H1 (cell line): Measurements from ENCODE around the gene COL27A1. TPM values are rescaled to one million over a fixed set of nuclear protein-coding genes. Genes with fewer than 3 reads are reported as not detected.

Source experiments
- CTCF ChIA-PET: fragments of 300-600 bp; sonication (Branson Sonifier 250); formaldehyde crosslinking; loops from one replicate; lab custom pipeline; 2021; ENCODE audit not compliant: partially characterized antibody; lab: Charles Lee
- POLR2A ChIA-PET: fragments of 300-600 bp; sonication (Branson Sonifier 250); formaldehyde crosslinking; loops from one replicate; lab custom pipeline; 2021; ENCODE audit warnings: inconsistent platforms; ENCODE audit not compliant: partially characterized antibody; lab: Charles Lee
- DNase-seq, 2 experiments: peaks; one replicate each; pipeline versions ENCODE4 v3.0.0 to v3.0.0-alpha.2; 2010 to 2022; ENCODE audit warnings: low spot score in 2 of 2, low read depth in 1 of 2, mixed read lengths in 1 of 2
- FAIRE-seq: peaks from 2 replicates; lab custom pipeline; 2011; peaks lifted over from hg19 to GRCh38; lab: Jason Lieb, UNC
- H2AFZ ChIP-seq: 2 replicates; pipeline ENCODE4 v1.8.1; 2012; ENCODE audit warnings: low read length, inconsistent platforms
- H2AK5ac ChIP-seq: 2 replicates; pipeline ENCODE4 v1.6.1; 2013; ENCODE audit warnings: low read depth, low read length
- H2BK120ac ChIP-seq: replicated peaks from 2 replicates; pipeline ENCODE3; 2013; ENCODE audit warnings: low read depth, low read length, inconsistent platforms
- H2BK12ac ChIP-seq: 2 replicates; pipeline ENCODE4 v1.6.1; 2013; ENCODE audit warnings: low read depth, low read length
- H2BK15ac ChIP-seq: 2 replicates; pipeline ENCODE4 v1.6.1; 2013; ENCODE audit warnings: low read length
- H2BK20ac ChIP-seq: 2 replicates; pipeline ENCODE4 v1.6.1; 2013; ENCODE audit warnings: low read length
- H2BK5ac ChIP-seq: 2 replicates; pipeline ENCODE4 v1.6.1; 2013; ENCODE audit warnings: low read depth, low read length
- H3K14ac ChIP-seq: 2 replicates; pipeline ENCODE4 v1.6.1; 2013; ENCODE audit warnings: inconsistent platforms; ENCODE audit not compliant: insufficient read length
- H3K18ac ChIP-seq: 2 replicates; pipeline ENCODE4 v1.6.1; 2013; ENCODE audit warnings: low read length; ENCODE audit errors: extremely low read depth
- H3K23ac ChIP-seq: 2 replicates; pipeline ENCODE4 v1.6.1; 2013; ENCODE audit warnings: inconsistent platforms; ENCODE audit not compliant: insufficient read length
- H3K23me2 ChIP-seq: 2 replicates; pipeline ENCODE4 v1.6.1; 2013; ENCODE audit warnings: low read depth, low read length
- H3K27ac ChIP-seq: 2 replicates; pipeline ENCODE4 v1.6.1; 2011; ENCODE audit warnings: low read depth, low read length, inconsistent platforms
- H3K27me3 ChIP-seq, 4 experiments: replicated peaks in 1 of 4; 1 replicate in 1 of 4; 2 replicates in 3 of 4; pipeline versions ENCODE4 v1.6.1 to v1.8.1; 2011 to 2013; ENCODE audit warnings: low read length in 3 of 4, mild to moderate bottlenecking in 3 of 4, inconsistent platforms in 2 of 4, mixed read lengths in 2 of 4, moderate library complexity in 1 of 4; ENCODE audit not compliant: control insufficient read depth in 3 of 4, insufficient read depth in 3 of 4; ENCODE audit errors: extremely low read depth in 1 of 4
- H3K36me3 ChIP-seq, 4 experiments: 2 replicates each; pipeline versions ENCODE4 v1.6.1 to v1.8.1; 2011 to 2013; ENCODE audit warnings: mild to moderate bottlenecking in 4 of 4, low read length in 3 of 4, moderate library complexity in 2 of 4, control low read depth in 1 of 4, inconsistent platforms in 1 of 4; ENCODE audit not compliant: insufficient read depth in 4 of 4, control insufficient read depth in 2 of 4
- H3K4ac ChIP-seq: replicated peaks from 2 replicates; pipeline ENCODE3; 2013; ENCODE audit warnings: low read length, low read depth, mixed read lengths, inconsistent platforms; ENCODE audit not compliant: insufficient read length
- H3K4me1 ChIP-seq, 4 experiments: replicated peaks in 1 of 4; 1 replicate in 1 of 4; 2 replicates in 3 of 4; pipeline versions ENCODE4 v1.6.1 to v1.8.1; 2011 to 2013; ENCODE audit warnings: low read length in 3 of 4, inconsistent platforms in 2 of 4, mixed read lengths in 1 of 4; ENCODE audit not compliant: insufficient read depth in 4 of 4, control insufficient read depth in 3 of 4
- H3K4me2 ChIP-seq, 2 experiments: 2 replicates each; pipeline versions ENCODE4 v1.6.1 to v1.8.1; 2011 to 2013; ENCODE audit warnings: low read depth in 2 of 2, low read length in 2 of 2, control low read depth in 1 of 2, inconsistent platforms in 1 of 2, mild to moderate bottlenecking in 1 of 2; ENCODE audit not compliant: insufficient read depth in 1 of 2
- H3K4me3 ChIP-seq, 4 experiments: fragments of 200-600, 300-600 bp in 1 of 4; sonication (generic), shearing (Covaris generic), sonication (Bioruptor Twin) in 1 of 4; 2 replicates each; pipeline versions ENCODE4 v1.5.1 to v1.8.1; 2011 to 2016; ENCODE audit warnings: low read length in 4 of 4, low read depth in 3 of 4, control low read depth in 2 of 4, inconsistent platforms in 2 of 4, mild to moderate bottlenecking in 2 of 4, mixed read lengths in 1 of 4, moderate library complexity in 1 of 4; ENCODE audit not compliant: insufficient read depth in 2 of 4; ENCODE audit errors: extremely low read depth in 1 of 4
- H3K56ac ChIP-seq: replicated peaks from 2 replicates; pipeline ENCODE3; 2013; ENCODE audit warnings: low read depth, mild to moderate bottlenecking, mixed read lengths, low read length, inconsistent platforms; ENCODE audit not compliant: insufficient read length
- H3K79me1 ChIP-seq: 2 replicates; pipeline ENCODE4 v1.6.1; 2013; ENCODE audit warnings: low read depth, low read length, control low read depth
- H3K79me2 ChIP-seq, 2 experiments: 2 replicates each; pipeline versions ENCODE4 v1.6.1 to v1.8.1; 2012 to 2013; ENCODE audit warnings: low read length in 2 of 2, mild to moderate bottlenecking in 2 of 2, inconsistent platforms in 1 of 2; ENCODE audit not compliant: insufficient read depth in 2 of 2, control insufficient read depth in 1 of 2
- H3K9ac ChIP-seq, 4 experiments: replicated peaks in 1 of 4; 1 replicate in 1 of 4; 2 replicates in 3 of 4; pipeline versions ENCODE4 v1.6.1 to v1.8.1; 2011 to 2013; ENCODE audit warnings: low read depth in 3 of 4, low read length in 3 of 4, control low read depth in 2 of 4, mild to moderate bottlenecking in 2 of 4, moderate library complexity in 2 of 4, inconsistent platforms in 1 of 4; ENCODE audit errors: extremely low read depth in 1 of 4
- H3K9me3 ChIP-seq, 2 experiments: 2 replicates each; pipeline versions ENCODE4 v1.6.1 to v1.8.1; 2012 to 2013; ENCODE audit warnings: mild to moderate bottlenecking in 2 of 2, moderate library complexity in 2 of 2, control low read depth in 1 of 2, inconsistent platforms in 1 of 2, low read depth in 1 of 2, low read length in 1 of 2, mixed read lengths in 1 of 2; ENCODE audit not compliant: insufficient read depth in 2 of 2
- H4K20me1 ChIP-seq, 2 experiments: replicated peaks in 1 of 2; 2 replicates each; pipeline versions ENCODE3 to v1.8.1; 2011 to 2013; ENCODE audit warnings: inconsistent platforms in 2 of 2, low read length in 2 of 2, mild to moderate bottlenecking in 1 of 2; ENCODE audit not compliant: insufficient read depth in 2 of 2, control insufficient read depth in 1 of 2
- H4K5ac ChIP-seq: 2 replicates; pipeline ENCODE4 v1.6.1; 2013; ENCODE audit warnings: low read length, low read depth, mixed read lengths, inconsistent platforms; ENCODE audit not compliant: insufficient read length
- H4K8ac ChIP-seq: 2 replicates; pipeline ENCODE4 v1.8.0; 2013; ENCODE audit warnings: mild to moderate bottlenecking, moderate library complexity, low read length, inconsistent platforms; ENCODE audit not compliant: insufficient read depth; ENCODE audit errors: extremely low read depth
- H4K91ac ChIP-seq: replicated peaks from 2 replicates; pipeline ENCODE3; 2013; ENCODE audit warnings: low read length, mixed read lengths, inconsistent platforms; ENCODE audit not compliant: insufficient read length
- ASH2L ChIP-seq: fragments of 200-600, 300-600 bp; sonication (generic); IDR thresholded peaks from one replicate; pipeline ENCODE4 v1.7.1; 2017; ENCODE audit warnings: low read length
- BACH1 ChIP-seq: IDR thresholded peaks from 2 replicates; pipeline ENCODE4 v1.6.1; 2012; ENCODE audit warnings: low read length, improper control_type of control experiment
- BRCA1 ChIP-seq: IDR thresholded peaks from 2 replicates; pipeline ENCODE4 v1.6.1; 2012; ENCODE audit warnings: low read depth, low read length, improper control_type of control experiment
- CTBP2 ChIP-seq: IDR thresholded peaks from 2 replicates; pipeline ENCODE4 v1.7.0; 2011; ENCODE audit warnings: borderline replicate concordance, mild to moderate bottlenecking, moderate library complexity, mixed read lengths, low read length; ENCODE audit not compliant: insufficient read depth, insufficient read length
- EGR1 ChIP-seq: IDR thresholded peaks from 2 replicates; pipeline ENCODE4 v1.6.1; 2011; ENCODE audit warnings: low read depth, low read length, borderline replicate concordance
- SIN3A ChIP-seq, 2 experiments: IDR thresholded peaks in 1 of 2; conservative IDR thresholded peaks in 1 of 2; 2 replicates each; pipeline ENCODE4 v1.6.1; 2011 to 2012; ENCODE audit warnings: low read length in 2 of 2, improper control_type of control experiment in 1 of 2, low read depth in 1 of 2, mild to moderate bottlenecking in 1 of 2
- SUZ12 ChIP-seq: fragments of 200-600 bp; sonication (generic); IDR thresholded peaks from 2 replicates; pipeline ENCODE4 v1.6.1; 2012; ENCODE audit warnings: mild to moderate bottlenecking, inconsistent platforms, low read length, moderate library complexity, mixed read lengths
- WGBS, 2 experiments: shearing (Covaris generic) in 1 of 2; methylation state at CpG; one replicate each; pipeline versions ENCODE4 v1.1.6 to v1.1.7; 2013 to 2015; ENCODE audit warnings: low lambda C conversion rate in 2 of 2, mixed read lengths in 2 of 2, inconsistent platforms in 1 of 2, low coverage in 1 of 2, missing lambda C conversion rate in 1 of 2; ENCODE audit not compliant: insufficient replicate concordance in 2 of 2, insufficient coverage in 1 of 2, insufficient read length in 1 of 2; ENCODE audit errors: extremely low coverage in 1 of 2, missing lambda C conversion rate in 1 of 2; 5-methylcytosine and 5-hydroxymethylcytosine counted together
- polyA plus RNA-seq, 7 experiments: library from polyadenylated mRNA; depleted of rRNA in 3 of 7; stranded (reverse) in 5 of 7; unstranded in 2 of 7; fragments of >200 nt in 5 of 7; fragments of 200-250 nt in 2 of 7; gene quantifications; 1 replicate in 5 of 7; 2 replicates in 1 of 7; 4 replicates in 1 of 7; pipeline versions ENCODE4 v1.2.1 to v1.2.3, GENCODE V29; 2011 to 2013; ENCODE audit warnings: missing spikeins in 2 of 7, mixed read lengths in 2 of 7
- total RNA-seq: library from RNA; stranded (reverse); fragmentation: NEBNext Ultra II Directional; extraction: Animal tissue kit (Norgen Biotek cat#: 25700); gene quantifications from 2 replicates; pipeline ENCODE4 v1.2.1, GENCODE V29; 2021

The COL27A1 gene
- total and polyA plus RNA-seq, 2 of the 8 experiments (the other 6 are each of a cell fraction or from before 2014, with no cell fraction given) = 15.1 to 22.8 TPM

DNA sequence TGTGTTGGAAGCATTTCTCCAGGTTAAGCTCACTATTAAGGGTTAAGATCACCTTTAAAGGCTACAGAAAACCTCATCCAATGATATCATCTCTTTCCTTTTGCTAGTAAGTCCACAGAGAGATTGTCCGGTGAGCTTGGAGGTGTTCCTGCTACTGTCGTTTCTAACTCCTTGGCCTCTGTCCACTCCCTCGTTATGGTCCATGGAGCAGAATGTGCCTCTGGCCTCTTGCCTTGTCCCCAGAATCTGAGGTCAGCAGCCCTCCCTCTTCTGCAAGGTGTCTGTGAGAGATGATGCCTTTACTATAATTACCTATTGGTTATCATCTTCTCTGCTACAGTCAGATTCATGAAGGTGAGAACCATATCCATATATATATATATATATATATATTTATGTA, 189.4 kb downstream of the COL27A1 start:
- Histone ChIP-seq H3K4ac (no peak overlapping the region), H4K91ac (no peak overlapping the region), H3K18ac (no peak overlapping the region), H2AFZ (no peak overlapping the region), H4K8ac (no peak overlapping the region), H2BK15ac (no peak overlapping the region), H3K9ac (no peak overlapping the region), H3K36me3 (peaks cover 12 to 82% (median 51%) of the 10 kb centered on the region in 4 experiments), H3K79me1 (no peaks in the 10 kb centered on the region), H3K14ac (no peak overlapping the region), H3K4me3 (no peak overlapping the region), H3K23ac (no peak overlapping the region), H3K23me2 (no peaks in the 10 kb centered on the region), H2BK20ac (no peak overlapping the region), H4K20me1 (peaks cover 0 to 2% of the 10 kb centered on the region in 2 experiments), H3K9me3 (no peaks in the 10 kb centered on the region), H3K27ac (no peak overlapping the region), H2BK5ac (no peak overlapping the region), H2AK5ac (no peak overlapping the region), H3K56ac (no peak overlapping the region), H4K5ac (no peak overlapping the region), H3K4me2 (no peak overlapping the region), H2BK12ac (no peak overlapping the region), H3K4me1 (peaks cover 4 to 10% (median 8%) of the 10 kb centered on the region in 4 experiments; a peak in 6 of 7 replicates), H2BK120ac (no peak overlapping the region), H3K79me2 (no peaks in the 10 kb centered on the region), H3K27me3 (no peaks in the 10 kb centered on the region)
- TF ChIP-seq SUZ12 = no peak
- no peak for TF ChIP-seq BRCA1
- TF ChIP-seq BACH1 = no peak
- no peak for TF ChIP-seq CTBP2
- TF ChIP-seq EGR1 = no peak
- TF ChIP-seq SIN3A (conservative IDR thresholded peaks at IDR 0.05 in 1 of 2, IDR thresholded peaks at IDR 0.05 in 1 of 2; ENCODE audit: low read depth in 1 of 2, low read length in 2 of 2) = no peak
- TF ChIP-seq ASH2L = no peak
- 89% methylated on average over 3 of the region's 3 CpGs; no CpG with 5 or more reads in 1 of the 2 experiments for WGBS, 2 experiments
- no peak for FAIRE-seq
- DNase-seq = no peak
- ChIA-PET CTCF (interaction anchor here (1.2 to 1.5 kb wide), 2 partner anchors 9 to 64 kb away, joined by 4 to 5 read pairs; no protein-coding TSS in a partner anchor), POLR2A (interaction anchor here (0.9 to 2.5 kb wide), 3 partner anchors 9 to 44 kb away, joined by 3 to 8 read pairs (median 4); no protein-coding TSS in a partner anchor)
